Measurements from ENCODE around the gene EVA1B.

Gene EVA1B

GRCh38 chr1:36346741-36347370, 23.4 kb upstream of the EVA1B start (continued):
- no peak for TF ChIP-seq ESRRG (CRISPR knock-in tag; IDR thresholded peaks at IDR 0.05)
- no peak for TF ChIP-seq ZC3H10 (CRISPR knock-in tag; IDR thresholded peaks at IDR 0.05)
- TF ChIP-seq ISL1 (CRISPR knock-in tag; IDR thresholded peaks at IDR 0.05): no peak
- no peak for TF ChIP-seq PPARA (CRISPR knock-in tag; IDR thresholded peaks at IDR 0.05; ENCODE audit: borderline replicate concordance)

DNA sequence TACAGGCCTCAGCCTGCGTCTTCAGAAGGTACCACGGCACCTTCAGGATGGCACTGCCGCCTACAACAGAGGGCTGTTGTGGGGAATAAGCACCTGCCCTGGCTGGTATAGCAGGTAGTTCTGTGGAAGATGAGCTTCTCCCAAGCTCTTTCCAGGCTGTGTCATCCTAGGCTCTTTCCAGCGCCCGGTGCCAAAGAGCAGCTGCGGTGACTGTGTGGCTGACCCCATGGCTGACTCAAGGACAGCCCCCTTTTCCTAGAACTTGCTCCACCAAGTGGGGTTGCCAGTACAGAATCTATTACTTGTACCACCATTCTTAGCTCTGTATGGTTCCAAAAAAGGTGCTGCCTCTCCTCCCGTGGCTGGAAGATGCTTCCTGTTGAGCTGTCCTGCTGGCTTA, 21.9 kb upstream of the EVA1B start:
- no peak for ATAC-seq
- TF ChIP-seq PPARA (CRISPR knock-in tag; IDR thresholded peaks at IDR 0.05; ENCODE audit: borderline replicate concordance) (no peak), ESRRG (CRISPR knock-in tag; IDR thresholded peaks at IDR 0.05) (no peak), ZFP3 (CRISPR knock-in tag; IDR thresholded peaks at IDR 0.05) (no peak), ISL1 (CRISPR knock-in tag; IDR thresholded peaks at IDR 0.05) (no peak), PATZ1 (CRISPR knock-in tag; IDR thresholded peaks at IDR 0.05; ENCODE audit: borderline replicate concordance) (no peak), ARNTL (CRISPR knock-in tag; IDR thresholded peaks at IDR 0.05; ENCODE audit: borderline replicate concordance, low read depth) (no peak)

DNA sequence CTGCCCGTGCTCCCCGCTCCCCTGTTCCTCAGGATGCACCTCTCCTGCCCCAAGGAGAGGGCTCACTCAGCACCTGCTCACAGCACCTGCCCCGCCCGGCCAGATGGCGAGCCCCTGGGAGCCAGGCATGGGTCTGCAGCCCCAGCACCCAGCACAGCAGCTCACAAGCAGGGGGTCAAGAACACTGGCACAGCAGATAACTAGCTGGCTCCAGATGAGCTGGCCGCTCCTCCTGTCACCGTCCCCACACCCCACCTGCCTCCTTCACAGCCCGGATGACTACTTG, 20.9 kb upstream of the EVA1B start:
- TF ChIP-seq ZFP30 (CRISPR knock-in tag; IDR thresholded peaks at IDR 0.05) (no peak), ISL1 (CRISPR knock-in tag; IDR thresholded peaks at IDR 0.05) (no peak), PPARA (CRISPR knock-in tag; IDR thresholded peaks at IDR 0.05; ENCODE audit: borderline replicate concordance) (no peak), ZNF565 (CRISPR knock-in tag; conservative IDR thresholded peaks at IDR 0.05; ENCODE audit: low read depth) (no peak), TCF4 (CRISPR knock-in tag; IDR thresholded peaks at IDR 0.05; ENCODE audit: borderline replicate concordance) (no peak), ARNTL (CRISPR knock-in tag; IDR thresholded peaks at IDR 0.05; ENCODE audit: borderline replicate concordance, low read depth) (no peak), GLIS3 (CRISPR knock-in tag; IDR thresholded peaks at IDR 0.05) (no peak), POU6F1 (CRISPR knock-in tag; IDR thresholded peaks at IDR 0.05; ENCODE audit: borderline replicate concordance, low read depth) (no peak), CSDC2 (CRISPR knock-in tag; IDR thresholded peaks at IDR 0.05) (no peak)
- TF ChIP-seq, protein P1, sequence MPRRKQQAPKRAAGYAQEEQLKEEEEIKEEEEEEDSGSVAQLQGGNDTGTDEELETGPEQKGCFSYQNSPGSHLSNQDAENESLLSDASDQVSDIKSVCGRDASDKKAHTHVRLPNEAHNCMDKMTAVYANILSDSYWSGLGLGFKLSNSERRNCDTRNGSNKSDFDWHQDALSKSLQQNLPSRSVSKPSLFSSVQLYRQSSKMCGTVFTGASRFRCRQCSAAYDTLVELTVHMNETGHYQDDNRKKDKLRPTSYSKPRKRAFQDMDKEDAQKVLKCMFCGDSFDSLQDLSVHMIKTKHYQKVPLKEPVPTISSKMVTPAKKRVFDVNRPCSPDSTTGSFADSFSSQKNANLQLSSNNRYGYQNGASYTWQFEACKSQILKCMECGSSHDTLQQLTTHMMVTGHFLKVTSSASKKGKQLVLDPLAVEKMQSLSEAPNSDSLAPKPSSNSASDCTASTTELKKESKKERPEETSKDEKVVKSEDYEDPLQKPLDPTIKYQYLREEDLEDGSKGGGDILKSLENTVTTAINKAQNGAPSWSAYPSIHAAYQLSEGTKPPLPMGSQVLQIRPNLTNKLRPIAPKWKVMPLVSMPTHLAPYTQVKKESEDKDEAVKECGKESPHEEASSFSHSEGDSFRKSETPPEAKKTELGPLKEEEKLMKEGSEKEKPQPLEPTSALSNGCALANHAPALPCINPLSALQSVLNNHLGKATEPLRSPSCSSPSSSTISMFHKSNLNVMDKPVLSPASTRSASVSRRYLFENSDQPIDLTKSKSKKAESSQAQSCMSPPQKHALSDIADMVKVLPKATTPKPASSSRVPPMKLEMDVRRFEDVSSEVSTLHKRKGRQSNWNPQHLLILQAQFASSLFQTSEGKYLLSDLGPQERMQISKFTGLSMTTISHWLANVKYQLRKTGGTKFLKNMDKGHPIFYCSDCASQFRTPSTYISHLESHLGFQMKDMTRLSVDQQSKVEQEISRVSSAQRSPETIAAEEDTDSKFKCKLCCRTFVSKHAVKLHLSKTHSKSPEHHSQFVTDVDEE (CRISPR knock-in tag; IDR thresholded peaks at IDR 0.05): no peak
- ATAC-seq: no peak

GRCh38 chr1:36343651-36344394, 20.4 kb upstream of the EVA1B start:
- ATAC-seq: no peak; the same call in 1 of the 3 replicates
- no peak for TF ChIP-seq ZC3H10 (CRISPR knock-in tag; IDR thresholded peaks at IDR 0.05)
- no peak for TF ChIP-seq ZFP30 (CRISPR knock-in tag; IDR thresholded peaks at IDR 0.05)
- no peak for TF ChIP-seq OSR1 (CRISPR knock-in tag; IDR thresholded peaks at IDR 0.05)
- TF ChIP-seq, protein P2, sequence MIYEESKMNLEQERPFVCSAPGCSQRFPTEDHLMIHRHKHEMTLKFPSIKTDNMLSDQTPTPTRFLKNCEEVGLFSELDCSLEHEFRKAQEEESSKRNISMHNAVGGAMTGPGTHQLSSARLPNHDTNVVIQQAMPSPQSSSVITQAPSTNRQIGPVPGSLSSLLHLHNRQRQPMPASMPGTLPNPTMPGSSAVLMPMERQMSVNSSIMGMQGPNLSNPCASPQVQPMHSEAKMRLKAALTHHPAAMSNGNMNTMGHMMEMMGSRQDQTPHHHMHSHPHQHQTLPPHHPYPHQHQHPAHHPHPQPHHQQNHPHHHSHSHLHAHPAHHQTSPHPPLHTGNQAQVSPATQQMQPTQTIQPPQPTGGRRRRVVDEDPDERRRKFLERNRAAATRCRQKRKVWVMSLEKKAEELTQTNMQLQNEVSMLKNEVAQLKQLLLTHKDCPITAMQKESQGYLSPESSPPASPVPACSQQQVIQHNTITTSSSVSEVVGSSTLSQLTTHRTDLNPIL (CRISPR knock-in tag; IDR thresholded peaks at IDR 0.05; ENCODE audit: low read depth): no peak
- no peak for TF ChIP-seq ARNTL (CRISPR knock-in tag; IDR thresholded peaks at IDR 0.05; ENCODE audit: borderline replicate concordance, low read depth)
- no peak for TF ChIP-seq ESRRG (CRISPR knock-in tag; IDR thresholded peaks at IDR 0.05)
- no peak for TF ChIP-seq ZNF8 (CRISPR knock-in tag; IDR thresholded peaks at IDR 0.05)
- no peak for TF ChIP-seq TCF4 (CRISPR knock-in tag; IDR thresholded peaks at IDR 0.05; ENCODE audit: borderline replicate concordance)
- TF ChIP-seq CSDC2 (CRISPR knock-in tag; IDR thresholded peaks at IDR 0.05): no peak
- TF ChIP-seq, protein P1 (CRISPR knock-in tag; IDR thresholded peaks at IDR 0.05): no peak
- TF ChIP-seq ZFP3 (CRISPR knock-in tag; IDR thresholded peaks at IDR 0.05): no peak
- no peak for TF ChIP-seq SNAI2 (CRISPR knock-in tag; IDR thresholded peaks at IDR 0.05)
- no peak for TF ChIP-seq ZNF565 (CRISPR knock-in tag; conservative IDR thresholded peaks at IDR 0.05; ENCODE audit: low read depth)
- no peak for TF ChIP-seq ZNF70 (CRISPR knock-in tag; IDR thresholded peaks at IDR 0.05)
- TF ChIP-seq BACH2 (CRISPR knock-in tag; IDR thresholded peaks at IDR 0.05; ENCODE audit: borderline replicate concordance): no peak
- TF ChIP-seq, protein P3, sequence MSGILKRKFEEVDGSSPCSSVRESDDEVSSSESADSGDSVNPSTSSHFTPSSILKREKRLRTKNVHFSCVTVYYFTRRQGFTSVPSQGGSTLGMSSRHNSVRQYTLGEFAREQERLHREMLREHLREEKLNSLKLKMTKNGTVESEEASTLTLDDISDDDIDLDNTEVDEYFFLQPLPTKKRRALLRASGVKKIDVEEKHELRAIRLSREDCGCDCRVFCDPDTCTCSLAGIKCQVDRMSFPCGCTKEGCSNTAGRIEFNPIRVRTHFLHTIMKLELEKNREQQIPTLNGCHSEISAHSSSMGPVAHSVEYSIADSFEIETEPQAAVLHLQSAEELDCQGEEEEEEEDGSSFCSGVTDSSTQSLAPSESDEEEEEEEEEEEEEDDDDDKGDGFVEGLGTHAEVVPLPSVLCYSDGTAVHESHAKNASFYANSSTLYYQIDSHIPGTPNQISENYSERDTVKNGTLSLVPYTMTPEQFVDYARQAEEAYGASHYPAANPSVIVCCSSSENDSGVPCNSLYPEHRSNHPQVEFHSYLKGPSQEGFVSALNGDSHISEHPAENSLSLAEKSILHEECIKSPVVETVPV (CRISPR knock-in tag; IDR thresholded peaks at IDR 0.05): no peak

Data from SK-N-SH treated with all-trans-retinoic acid at 6 μM for 48 hours (cell line).